HepG2 (cell line): ENCODE results near the gene PRKG1. TPM values are rescaled to one million over a fixed set of nuclear protein-coding genes. Genes with fewer than 3 reads are reported as not detected.
A peak's percentile ranks its signal among the peaks of the same experiment; 100 is the strongest.

Source experiments
- CSRNP1 ChIP-seq: sonication (generic); formaldehyde crosslinking; IDR thresholded peaks from 2 replicates; pipeline ENCODE4 v1.8.1; 2023; ENCODE audit warnings: mild to moderate bottlenecking, missing genetic modification reagents
- CSRNP2 ChIP-seq: sonication (generic); formaldehyde crosslinking; conservative IDR thresholded peaks from 2 replicates; pipeline ENCODE4 v1.8.0; 2022; ENCODE audit warnings: low read depth, missing genetic modification reagents
- DRAP1 ChIP-seq: IDR thresholded peaks from 2 replicates; pipeline ENCODE4 v1.6.1; 2016; ENCODE audit warnings: missing genetic modification reagents, missing compliant biosample characterization
- EHMT2 ChIP-seq: fragments of 200-600 bp; sonication (generic); IDR thresholded peaks from 2 replicates; pipeline ENCODE4 v1.7.0; 2017; ENCODE audit warnings: antibody characterized with exemption, low read depth, low read length, borderline replicate concordance
- USF2 ChIP-seq, 2 experiments: sonication (generic) in 1 of 2; formaldehyde crosslinking in 1 of 2; IDR thresholded peaks; 2 replicates each; pipeline versions ENCODE4 v1.5.1 to v1.6.1; 2011 to 2020; ENCODE audit warnings: borderline replicate concordance in 1 of 2, low read depth in 1 of 2, low read length in 1 of 2, mild to moderate bottlenecking in 1 of 2, missing genetic modification reagents in 1 of 2, moderate library complexity in 1 of 2
- ZBTB38 ChIP-seq: sonication (generic); formaldehyde crosslinking; IDR thresholded peaks from 2 replicates; pipeline ENCODE4 v1.5.1; 2020; ENCODE audit warnings: mild to moderate bottlenecking, missing genetic modification reagents
- ZFAT ChIP-seq: sonication (generic); formaldehyde crosslinking; conservative IDR thresholded peaks from 2 replicates; pipeline ENCODE4 v1.8.1; 2023; ENCODE audit warnings: missing genetic modification reagents, inconsistent platforms
- ZMYM4 ChIP-seq: sonication (generic); formaldehyde crosslinking; IDR thresholded peaks from 2 replicates; pipeline ENCODE4 v1.8.1; 2023; ENCODE audit warnings: mild to moderate bottlenecking, missing genetic modification reagents
- ZNF407 ChIP-seq: sonication (generic); formaldehyde crosslinking; IDR thresholded peaks from one replicate; pipeline ENCODE4 v1.5.1; 2020; ENCODE audit warnings: mild to moderate bottlenecking, missing genetic modification reagents; ENCODE audit errors: not compliant biosample characterization
- ZNF788 ChIP-seq: sonication (generic); formaldehyde crosslinking; IDR thresholded peaks from 2 replicates; pipeline ENCODE4 v1.5.0; 2020; ENCODE audit warnings: mild to moderate bottlenecking, missing genetic modification reagents, borderline replicate concordance
- polyA plus RNA-seq, 8 experiments: library from polyadenylated mRNA; depleted of rRNA in 3 of 8; stranded (reverse) in 7 of 8; unstranded in 1 of 8; fragments of >200 nt; fragmentation: Illumina TruSeq in 4 of 8; extraction: Trizol in 4 of 8; gene quantifications; 2 replicates each; pipeline versions ENCODE4 v1.2.1 to v1.2.3, GENCODE V29; 2011 to 2016; ENCODE audit warnings: low read depth in 4 of 8, missing spikeins in 1 of 8, mixed read lengths in 1 of 8; ENCODE audit not compliant: insufficient read depth in 1 of 8
- total RNA-seq, 5 experiments: library from RNA; depleted of rRNA; stranded (reverse); fragments of >200 nt; fragmentation: Illumina TruSeq; extraction: Trizol; gene quantifications; 2 replicates each; pipeline ENCODE4 v1.2.3, GENCODE V29; 2016; ENCODE audit warnings: low read depth in 1 of 5

The PRKG1 gene
- total and polyA plus RNA-seq, 2 of the 13 experiments (the other 11 are each of a cell fraction or from before 2014, with no cell fraction given), result 0.01 TPM; not detected in 1

- TF ChIP-seq CSRNP2 (CRISPR knock-in tag), result no peak
- TF ChIP-seq ZNF407 (CRISPR knock-in tag), result no peak
- no peak for TF ChIP-seq EHMT2
- TF ChIP-seq CSRNP1 (CRISPR knock-in tag), result peak; percentile 53; the same call in 1 of the 2 replicates
- TF ChIP-seq ZMYM4 (CRISPR knock-in tag), result peak; percentile 96
- no peak; the same call in 1 of the 2 replicates for TF ChIP-seq ZNF788 (CRISPR knock-in tag)
- TF ChIP-seq USF2 (IDR thresholded peaks at IDR 0.05; ENCODE audit: low read depth, low read length), result no peak
- TF ChIP-seq USF2 (CRISPR knock-in tag; IDR thresholded peaks at IDR 0.05; ENCODE audit: borderline replicate concordance), result no peak; the same call in 1 of the 2 replicates
- peak; percentile 75; the same call in 1 of the 2 replicates for TF ChIP-seq DRAP1 (CRISPR knock-in tag)
- no peak for TF ChIP-seq ZFAT
- no peak for TF ChIP-seq ZBTB38 (CRISPR knock-in tag)
These were observed 1239.9 kb downstream of the PRKG1 start, which contains the start of gene DKK1 (continued) for GRCh38 chr10:52313933-52314821.
